Mesenchymal stem cell (in vitro differentiated cells and primary cell): ENCODE data around the gene SCN11A.
"Not testable (repeated sequence)": the region's sequence is repeated elsewhere in the genome, so short reads cannot be mapped to it uniquely, and the experiment has no call there.

ENCODE experiments used
- DNase-seq: peaks from one replicate; pipeline ENCODE4 v3.0.0-alpha.2; 2013
- H2AFZ ChIP-seq: one replicate; pipeline ENCODE4 v1.6.1; 2013; ENCODE audit warnings: low read depth, mild to moderate bottlenecking, control low read depth, inconsistent platforms, low read length, moderate library complexity
- H2AK5ac ChIP-seq: 2 replicates; pipeline ENCODE4 v1.6.1; 2013; ENCODE audit warnings: low read length, moderate library complexity, mild to moderate bottlenecking, inconsistent platforms; ENCODE audit not compliant: severe bottlenecking
- H2BK120ac ChIP-seq: one replicate; pipeline ENCODE4 v1.6.1; 2013; ENCODE audit warnings: low read depth, mild to moderate bottlenecking, inconsistent platforms, low read length, moderate library complexity
- H2BK12ac ChIP-seq, 2 experiments: one replicate each; pipeline ENCODE4 v1.6.1; 2013; ENCODE audit warnings: inconsistent platforms in 2 of 2, low read length in 2 of 2, mild to moderate bottlenecking in 2 of 2, moderate library complexity in 2 of 2, control low read depth in 1 of 2
- H2BK15ac ChIP-seq: one replicate; pipeline ENCODE4 v1.6.1; 2013; ENCODE audit warnings: mild to moderate bottlenecking, low read depth, inconsistent platforms; ENCODE audit not compliant: poor library complexity, severe bottlenecking
- H2BK5ac ChIP-seq: 2 replicates; pipeline ENCODE4 v1.6.1; 2013; ENCODE audit warnings: low read depth, mild to moderate bottlenecking, low read length, control low read depth, inconsistent platforms; ENCODE audit not compliant: poor library complexity, severe bottlenecking
- H3K14ac ChIP-seq, 2 experiments: one replicate each; pipeline ENCODE4 v1.6.1; 2013; ENCODE audit warnings: inconsistent platforms in 2 of 2, low read length in 2 of 2, control low read depth in 1 of 2, mild to moderate bottlenecking in 1 of 2, moderate library complexity in 1 of 2
- H3K18ac ChIP-seq, 2 experiments: one replicate each; pipeline ENCODE4 v1.6.1; 2013; ENCODE audit warnings: inconsistent platforms in 2 of 2, low read length in 2 of 2, control low read depth in 1 of 2, low read depth in 1 of 2, mild to moderate bottlenecking in 1 of 2
- H3K23ac ChIP-seq, 2 experiments: one replicate each; pipeline ENCODE4 v1.6.1; 2013; ENCODE audit warnings: inconsistent platforms in 2 of 2, low read length in 2 of 2, mild to moderate bottlenecking in 2 of 2, moderate library complexity in 2 of 2, control low read depth in 1 of 2
- H3K27ac ChIP-seq: 2 replicates; pipeline ENCODE4 v1.5.1; 2013; ENCODE audit warnings: mild to moderate bottlenecking, moderate library complexity, low read length, control low read depth, inconsistent platforms; ENCODE audit not compliant: poor library complexity, severe bottlenecking
- H3K27me3 ChIP-seq, 2 experiments: 2 replicates each; pipeline versions ENCODE4 v1.6.1 to v1.7.0; 2013; ENCODE audit warnings: low read length in 2 of 2, mild to moderate bottlenecking in 2 of 2, moderate library complexity in 2 of 2, control low read depth in 1 of 2, inconsistent platforms in 1 of 2; ENCODE audit not compliant: control insufficient read depth in 1 of 2, insufficient read depth in 1 of 2
- H3K36me3 ChIP-seq, 2 experiments: 2 replicates each; pipeline versions ENCODE4 v1.6.1 to v1.7.0; 2013; ENCODE audit warnings: low read length in 2 of 2, control low read depth in 1 of 2, inconsistent platforms in 1 of 2, low read depth in 1 of 2, mild to moderate bottlenecking in 1 of 2; ENCODE audit not compliant: insufficient read depth in 2 of 2, control insufficient read depth in 1 of 2
- H3K4ac ChIP-seq, 2 experiments: one replicate each; pipeline ENCODE4 v1.6.1; 2013; ENCODE audit warnings: inconsistent platforms in 2 of 2, low read length in 2 of 2, mild to moderate bottlenecking in 2 of 2, moderate library complexity in 2 of 2, control low read depth in 1 of 2, low read depth in 1 of 2
- H3K4me1 ChIP-seq: 2 replicates; pipeline ENCODE4 v1.6.1; 2013; ENCODE audit warnings: low read depth, low read length, control low read depth; ENCODE audit not compliant: control insufficient read depth, insufficient read depth
- H3K4me2 ChIP-seq: 2 replicates; pipeline ENCODE4 v1.6.1; 2013; ENCODE audit warnings: low read length, mild to moderate bottlenecking, inconsistent platforms; ENCODE audit not compliant: poor library complexity, severe bottlenecking
- H3K4me3 ChIP-seq, 2 experiments: 2 replicates each; pipeline versions ENCODE4 v1.5.1 to v1.7.0; 2013; ENCODE audit warnings: low read length in 2 of 2, mild to moderate bottlenecking in 2 of 2, control low read depth in 1 of 2, low read depth in 1 of 2; ENCODE audit not compliant: insufficient read depth in 1 of 2
- H3K79me1 ChIP-seq: replicated peaks from 2 replicates; pipeline ENCODE4 v1.6.1; 2013; ENCODE audit warnings: mild to moderate bottlenecking, control low read depth, low read length, inconsistent platforms; ENCODE audit not compliant: poor library complexity, severe bottlenecking
- H3K9ac ChIP-seq: 2 replicates; pipeline ENCODE4 v1.7.0; 2013; ENCODE audit warnings: mild to moderate bottlenecking, low read length, moderate library complexity
- H3K9me3 ChIP-seq: 2 replicates; pipeline ENCODE4 v1.7.0; 2013; ENCODE audit warnings: mild to moderate bottlenecking, low read length; ENCODE audit not compliant: control insufficient read depth
- H4K8ac ChIP-seq: one replicate; pipeline ENCODE4 v1.6.1; 2013; ENCODE audit warnings: inconsistent platforms, mild to moderate bottlenecking, low read length, moderate library complexity
- H4K91ac ChIP-seq: one replicate; pipeline ENCODE4 v1.6.1; 2013; ENCODE audit warnings: mild to moderate bottlenecking, low read length, inconsistent platforms
- WGBS: methylation state at CpG from one replicate; pipeline ENCODE4 v1.1.7; 2013; ENCODE audit warnings: mixed read lengths; 5-methylcytosine and 5-hydroxymethylcytosine counted together

The SCN11A gene

DNA sequence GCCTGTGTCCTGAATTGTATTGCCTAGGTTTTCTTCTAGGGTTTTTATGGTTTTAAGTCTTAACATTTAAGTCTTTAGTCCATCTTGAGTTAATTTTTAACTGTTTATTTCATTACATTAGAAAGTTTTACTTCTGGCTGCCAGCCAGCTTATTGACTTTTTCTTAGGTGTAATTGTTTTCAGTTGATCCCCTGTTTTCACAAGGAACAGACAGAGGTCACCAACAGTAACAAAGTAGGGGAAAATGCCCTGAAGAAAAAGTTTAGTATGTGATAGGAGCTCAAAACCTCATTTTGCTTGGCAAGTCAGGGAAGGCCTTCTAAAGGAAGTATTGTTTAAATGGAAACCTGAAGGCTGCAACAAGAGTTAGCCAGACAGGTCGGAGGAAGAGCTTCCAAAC is 10.4 kb upstream of the SCN11A start:
- WGBS = 63% methylated on average over 1 of the region's 1 CpG
- Histone ChIP-seq H2BK15ac (no peak overlapping the region), H4K91ac (no peak overlapping the region), H3K4me1 (peaks cover 9% of the 10 kb centered on the region), H2AK5ac (peak overlapping the region; percentile 10), H2AFZ (no peak overlapping the region), H4K8ac (no peak overlapping the region), H3K18ac (no peak overlapping the region), H3K9me3 (no peaks in the 10 kb centered on the region), H3K4me2 (no peak overlapping the region), H2BK12ac (no peak overlapping the region), H3K23ac (no peak overlapping the region), H3K79me1 (peaks cover 21% of the 10 kb centered on the region), H3K27me3 (no peaks in the 10 kb centered on the region), H3K36me3 (peaks cover 0 to 19% of the 10 kb centered on the region in 2 experiments), H3K27ac (peak overlapping the region; percentile 2), H3K4me3 (no peak overlapping the region), H3K4ac (no peak overlapping the region), H3K14ac (no peak overlapping the region), H3K9ac (no peak overlapping the region), H2BK5ac (no peak overlapping the region), H2BK120ac (no peak overlapping the region)
- no peak for DNase-seq

DNA sequence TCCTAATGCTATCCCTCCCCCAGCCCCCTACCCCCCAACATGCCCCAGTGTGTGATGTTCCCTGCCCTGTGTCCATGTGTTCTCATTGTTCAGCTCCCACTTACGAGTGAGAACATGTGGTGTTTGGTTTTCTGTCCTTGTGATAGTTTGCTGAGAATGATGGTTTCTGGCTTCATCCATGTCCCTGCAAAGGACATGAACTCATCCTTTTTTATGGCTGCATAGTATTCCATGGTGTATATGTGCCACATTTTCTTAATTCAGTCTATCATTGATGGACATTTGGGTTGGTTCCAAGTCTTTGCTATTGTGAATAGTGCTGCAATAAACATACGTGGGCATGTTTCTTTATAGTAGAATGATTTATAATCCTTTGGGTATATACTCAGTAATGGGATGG is 9.5 kb upstream of the SCN11A start:
- peaks cover 0 to 10% of the 10 kb centered on the region in 2 experiments for H3K36me3 ChIP-seq
- not testable (repeated sequence) for H3K14ac ChIP-seq, H3K4me3 ChIP-seq, H3K4me2 ChIP-seq, H2AFZ ChIP-seq, H2BK5ac ChIP-seq, H3K27me3 ChIP-seq, H3K27ac ChIP-seq, H2AK5ac ChIP-seq, H3K9me3 ChIP-seq, DNase-seq, H2BK12ac ChIP-seq, H2BK120ac ChIP-seq, H3K23ac ChIP-seq, H3K18ac ChIP-seq, H3K4ac ChIP-seq, H3K9ac ChIP-seq, H3K4me1 ChIP-seq, H2BK15ac ChIP-seq, H4K8ac ChIP-seq, H4K91ac ChIP-seq
- peaks cover 17% of the 10 kb centered on the region for H3K79me1 ChIP-seq
- 82% methylated on average over 1 of the region's 2 CpGs for WGBS

DNA sequence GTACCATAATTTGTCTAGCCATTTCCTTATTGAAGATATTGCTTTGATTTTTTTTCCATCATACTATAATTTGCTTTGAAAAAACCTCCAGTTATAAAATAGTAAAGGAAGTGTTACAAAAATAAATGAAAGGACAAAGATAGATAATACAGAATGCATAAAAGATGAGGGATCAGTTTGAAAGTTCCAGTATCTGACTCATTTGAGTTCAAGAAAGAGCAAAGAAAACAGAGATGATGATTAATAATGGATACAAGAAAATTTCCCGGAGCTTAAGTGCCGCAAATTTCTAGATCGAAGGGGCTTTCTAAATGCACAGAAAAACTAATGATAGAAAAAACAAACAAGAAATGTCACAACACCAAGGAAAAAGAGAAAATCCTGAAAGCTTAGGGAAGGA is 4.4 kb upstream of the SCN11A start:
- Histone ChIP-seq H3K27me3 (no peaks in the 10 kb centered on the region), H2BK120ac (no peak overlapping the region), H3K9me3 (no peaks in the 10 kb centered on the region), H2AK5ac (no peak overlapping the region), H3K4me2 (no peak overlapping the region), H3K27ac (no peak overlapping the region), H2AFZ (no peak overlapping the region), H3K79me1 (peaks cover 31% of the 10 kb centered on the region), H3K36me3 (peaks cover 0 to 4% of the 10 kb centered on the region in 2 experiments), H2BK12ac (no peak overlapping the region), H3K9ac (no peak overlapping the region), H3K4me3 (no peak overlapping the region), H2BK15ac (no peak overlapping the region), H4K8ac (no peak overlapping the region), H3K4ac (no peak overlapping the region), H4K91ac (no peak overlapping the region), H3K4me1 (peaks cover 1% of the 10 kb centered on the region), H3K23ac (no peak overlapping the region), H3K14ac (no peak overlapping the region), H2BK5ac (no peak overlapping the region), H3K18ac (no peak overlapping the region)
- WGBS = 90% methylated on average over 3 of the region's 3 CpGs
- no peak for DNase-seq

DNA sequence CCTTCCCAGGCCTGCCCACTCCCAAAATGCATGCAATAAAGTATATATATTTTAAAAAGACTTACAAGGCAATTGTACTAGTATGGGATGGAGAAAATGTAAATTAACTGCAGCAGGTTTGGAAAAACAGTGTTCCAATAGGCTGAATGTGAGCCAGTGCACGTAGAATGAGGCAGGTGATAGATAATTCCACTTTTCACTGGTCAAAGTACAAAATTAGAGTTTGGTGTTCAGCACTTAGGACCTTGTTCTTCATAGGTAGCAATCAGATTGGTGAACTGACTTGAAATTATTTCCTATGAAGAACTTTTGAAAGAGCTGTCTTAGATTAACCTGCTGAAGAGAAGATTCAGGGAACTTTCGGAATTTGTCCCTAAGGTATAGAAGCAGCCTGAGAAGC is 2.0 kb upstream of the SCN11A start:
- no peak overlapping the region for H4K8ac ChIP-seq
- H2AFZ ChIP-seq = no peak overlapping the region
- H2BK120ac ChIP-seq = no peak overlapping the region
- H3K36me3 ChIP-seq = peaks cover 0 to 4% of the 10 kb centered on the region in 2 experiments
- H3K14ac ChIP-seq = no peak overlapping the region
- H3K27ac ChIP-seq = no peak overlapping the region
- peaks cover 1% of the 10 kb centered on the region for H3K4me1 ChIP-seq
- H4K91ac ChIP-seq = no peak overlapping the region
- WGBS = 95% methylated on average over 2 of the region's 2 CpGs
- H3K4ac ChIP-seq = no peak overlapping the region
- H3K23ac ChIP-seq = no peak overlapping the region
- H2AK5ac ChIP-seq = no peak overlapping the region
- H2BK12ac ChIP-seq = no peak overlapping the region
- H3K4me2 ChIP-seq = no peak overlapping the region
- no peaks in the 10 kb centered on the region for H3K9me3 ChIP-seq
- no peak overlapping the region for H3K18ac ChIP-seq
- H3K27me3 ChIP-seq = peaks cover 0 to 7% of the 10 kb centered on the region in 2 experiments
- H3K4me3 ChIP-seq = no peak overlapping the region
- peaks cover 23% of the 10 kb centered on the region for H3K79me1 ChIP-seq
- no peak overlapping the region for H2BK5ac ChIP-seq
- no peak overlapping the region for H2BK15ac ChIP-seq
- no peak for DNase-seq
- H3K9ac ChIP-seq = no peak overlapping the region
